Effector memory CD8-positive, alpha-beta T cell (primary cell): ENCODE data around the gene ORC3.

Experiments used
- ATAC-seq: fragments of 150-1000 bp; cut with Tn5 transposase; replicated peaks from 2 replicates; pipeline ENCODE4 v1.10.0; 2021; ENCODE audit warnings: mild to moderate bottlenecking, moderate library complexity
- DNase-seq, 3 experiments: peaks; one replicate each; pipeline ENCODE4 v3.0.0; 2021
- H3K27ac Mint-ChIP-seq, 2 donors: one replicate each; pipeline ENCODE4 v1.8.0; 2022; ENCODE audit warnings: mild to moderate bottlenecking in 2 of 2, mixed read lengths in 2 of 2, moderate library complexity in 2 of 2
- H3K27me3 Mint-ChIP-seq, 2 donors: one replicate each; pipeline ENCODE4 v1.8.0; 2022; ENCODE audit warnings: mixed read lengths in 2 of 2
- H3K36me3 Mint-ChIP-seq: one replicate; pipeline ENCODE4 v1.8.0; 2022; ENCODE audit warnings: mild to moderate bottlenecking, moderate library complexity, mixed read lengths; ENCODE audit not compliant: insufficient read depth
- H3K4me1 Mint-ChIP-seq, 2 donors: one replicate each; pipeline ENCODE4 v1.8.0; 2022; ENCODE audit warnings: low read depth in 2 of 2, mixed read lengths in 2 of 2
- H3K4me3 Mint-ChIP-seq, 2 donors: one replicate each; pipeline ENCODE4 v1.8.0; 2022; ENCODE audit warnings: mild to moderate bottlenecking in 2 of 2, mixed read lengths in 2 of 2, moderate library complexity in 2 of 2
- H3K9me3 Mint-ChIP-seq, 2 donors: one replicate each; pipeline ENCODE4 v1.8.0; 2022; ENCODE audit warnings: mixed read lengths in 2 of 2
- total RNA-seq, 9 experiments: gene quantifications; one replicate each; lab custom pipeline; 2026; lab: John Stamatoyannopoulos, UW

The ORC3 gene
- 15.5 to 46.1 (median 41.1) reads per million in 9 experiments for total RNA-seq

- H3K9me3 Mint-ChIP-seq, result no peaks in the 10 kb centered on the region
- no peaks in the 10 kb centered on the region for H3K27me3 Mint-ChIP-seq
- DNase-seq (peak; percentile 93 to 94 (median 93)), ATAC-seq (peak; percentile 98)
- H3K36me3 Mint-ChIP-seq, result peaks cover 25% of the 10 kb centered on the region
- H3K27ac Mint-ChIP-seq, result peak within 1 kb of the TSS; percentile 94 to 96
- H3K4me1 Mint-ChIP-seq, result peaks cover 46 to 55% of the 10 kb centered on the region in 2 donors
- peak within 1 kb of the TSS; percentile 96 for H3K4me3 Mint-ChIP-seq
Observed at GRCh38 chr6:87589693-87590416, at the start of gene ORC3, which contains the start of gene RARS2. Gene ORC3, plus strand, starts transcription at chr6:87590135. Its CDS starts 34 bp downstream, at chr6:87590169. Gene RARS2, minus strand, starts transcription at chr6:87589987. Its CDS starts 30 bp downstream, at chr6:87589957.

GRCh38 chr6:87540539-87540938 is 49.4 kb upstream of the ORC3 start:
- Mint-ChIP-seq H3K4me1 (peaks cover 2 to 6% of the 10 kb centered on the region in 2 donors), H3K36me3 (peaks cover 40% of the 10 kb centered on the region), H3K4me3 (no peak overlapping the region), H3K9me3 (no peaks in the 10 kb centered on the region), H3K27me3 (no peaks in the 10 kb centered on the region), H3K27ac (no peak overlapping the region)
- DNase-seq (no peak), ATAC-seq (no peak)

GRCh38 chr6:87541041-87541440 is 48.9 kb upstream of the ORC3 start:
- H3K36me3 Mint-ChIP-seq, result peaks cover 39% of the 10 kb centered on the region
- H3K9me3 Mint-ChIP-seq, result no peaks in the 10 kb centered on the region
- no peak overlapping the region for H3K4me3 Mint-ChIP-seq
- ATAC-seq, result no peak
- no peak overlapping the region for H3K27ac Mint-ChIP-seq
- no peak for DNase-seq
- no peaks in the 10 kb centered on the region for H3K27me3 Mint-ChIP-seq
- H3K4me1 Mint-ChIP-seq, result peaks cover 2 to 6% of the 10 kb centered on the region in 2 donors

GRCh38 chr6:87541744-87542143 is 48.2 kb upstream of the ORC3 start:
- Mint-ChIP-seq H3K4me1 (peaks cover 2 to 6% of the 10 kb centered on the region in 2 donors), H3K4me3 (no peak overlapping the region), H3K27me3 (no peaks in the 10 kb centered on the region), H3K9me3 (no peaks in the 10 kb centered on the region), H3K36me3 (peaks cover 39% of the 10 kb centered on the region), H3K27ac (no peak overlapping the region)
- no peak for DNase-seq
- ATAC-seq, result no peak

- DNase-seq (no peak), ATAC-seq (no peak)
- no peak overlapping the region for H3K4me3 Mint-ChIP-seq
- H3K27ac Mint-ChIP-seq, result no peak overlapping the region
- H3K36me3 Mint-ChIP-seq, result peaks cover 54% of the 10 kb centered on the region
- no peaks in the 10 kb centered on the region for H3K9me3 Mint-ChIP-seq
- H3K4me1 Mint-ChIP-seq, result peaks cover 0 to 6% of the 10 kb centered on the region in 2 donors
- no peaks in the 10 kb centered on the region for H3K27me3 Mint-ChIP-seq
Observed at GRCh38 chr6:87543696-87544473, 46.0 kb upstream of the ORC3 start.

- Mint-ChIP-seq H3K27ac (no peak overlapping the region), H3K27me3 (no peaks in the 10 kb centered on the region), H3K9me3 (no peaks in the 10 kb centered on the region), H3K4me1 (peaks cover 0 to 6% of the 10 kb centered on the region in 2 donors), H3K4me3 (no peak overlapping the region), H3K36me3 (peaks cover 58% of the 10 kb centered on the region)
- no peak for ATAC-seq
- DNase-seq, result no peak
Observed at GRCh38 chr6:87544474-87544735, 45.5 kb upstream of the ORC3 start.

GRCh38 chr6:87551799-87552198 is 38.1 kb upstream of the ORC3 start:
- H3K4me3 Mint-ChIP-seq, result no peak overlapping the region
- ATAC-seq (no peak), DNase-seq (no peak)
- H3K9me3 Mint-ChIP-seq, result no peaks in the 10 kb centered on the region
- H3K27me3 Mint-ChIP-seq, result no peaks in the 10 kb centered on the region
- peak overlapping the region; percentile 44 to 45 for H3K27ac Mint-ChIP-seq
- peaks cover 4 to 9% of the 10 kb centered on the region in 2 donors for H3K4me1 Mint-ChIP-seq
- peaks cover 72% of the 10 kb centered on the region for H3K36me3 Mint-ChIP-seq

- DNase-seq, result no peak
- ATAC-seq, result no peak
- peaks cover 4 to 16% of the 10 kb centered on the region in 2 donors for H3K4me1 Mint-ChIP-seq
- H3K36me3 Mint-ChIP-seq, result peaks cover 64% of the 10 kb centered on the region
- H3K27me3 Mint-ChIP-seq, result no peaks in the 10 kb centered on the region
- H3K4me3 Mint-ChIP-seq, result no peak overlapping the region
- H3K27ac Mint-ChIP-seq, result peak overlapping the region in 1 of 2 donors; percentile 45
- no peaks in the 10 kb centered on the region for H3K9me3 Mint-ChIP-seq
Observed at GRCh38 chr6:87553159-87553765, 36.7 kb upstream of the ORC3 start.

- DNase-seq, result no peak
- Mint-ChIP-seq H3K36me3 (peaks cover 57% of the 10 kb centered on the region), H3K27ac (peak overlapping the region; percentile 26 to 81), H3K27me3 (no peaks in the 10 kb centered on the region), H3K4me1 (peaks cover 4 to 16% of the 10 kb centered on the region in 2 donors), H3K4me3 (no peak overlapping the region), H3K9me3 (no peaks in the 10 kb centered on the region)
- ATAC-seq, result no peak
Observed at GRCh38 chr6:87555506-87555905, 34.4 kb upstream of the ORC3 start.

- Mint-ChIP-seq H3K36me3 (peaks cover 32% of the 10 kb centered on the region), H3K9me3 (no peaks in the 10 kb centered on the region), H3K27ac (peak overlapping the region in 1 of 2 donors; percentile 19), H3K4me3 (no peak overlapping the region), H3K27me3 (no peaks in the 10 kb centered on the region), H3K4me1 (peaks cover 0 to 7% of the 10 kb centered on the region in 2 donors)
- DNase-seq, result no peak
- no peak for ATAC-seq
Observed at GRCh38 chr6:87558446-87558845, 31.5 kb upstream of the ORC3 start.

- no peak for DNase-seq
- H3K36me3 Mint-ChIP-seq, result peaks cover 29% of the 10 kb centered on the region
- H3K9me3 Mint-ChIP-seq, result no peaks in the 10 kb centered on the region
- H3K27me3 Mint-ChIP-seq, result no peaks in the 10 kb centered on the region
- peaks cover 0 to 11% of the 10 kb centered on the region in 2 donors for H3K4me1 Mint-ChIP-seq
- peak overlapping the region in 1 of 2 donors; percentile 19 for H3K27ac Mint-ChIP-seq
- H3K4me3 Mint-ChIP-seq, result no peak overlapping the region
- no peak for ATAC-seq
Observed at GRCh38 chr6:87561017-87561416, 28.9 kb upstream of the ORC3 start.

GRCh38 chr6:87572021-87572420 is 17.9 kb upstream of the ORC3 start:
- H3K27ac Mint-ChIP-seq, result peak overlapping the region in 1 of 2 donors; percentile 47
- H3K36me3 Mint-ChIP-seq, result no peaks in the 10 kb centered on the region
- no peaks in the 10 kb centered on the region for H3K9me3 Mint-ChIP-seq
- no peaks in the 10 kb centered on the region for H3K27me3 Mint-ChIP-seq
- DNase-seq (no peak), ATAC-seq (no peak)
- no peak overlapping the region for H3K4me3 Mint-ChIP-seq
- H3K4me1 Mint-ChIP-seq, result peaks cover 28 to 53% of the 10 kb centered on the region in 2 donors

- Mint-ChIP-seq H3K36me3 (peaks cover 5% of the 10 kb centered on the region), H3K27ac (peak overlapping the region; percentile 36 to 47), H3K4me1 (peaks cover 28 to 53% of the 10 kb centered on the region in 2 donors), H3K9me3 (no peaks in the 10 kb centered on the region), H3K4me3 (no peak overlapping the region), H3K27me3 (no peaks in the 10 kb centered on the region)
- no peak for ATAC-seq
- DNase-seq, result no peak
Observed at GRCh38 chr6:87572883-87573282, 17.1 kb upstream of the ORC3 start.
